Measurements from ENCODE around the gene NPIPA2.
"Not testable (repeated sequence)": the region's sequence is repeated elsewhere in the genome, so short reads cannot be mapped to it uniquely, and the experiment has no call there.

NPIPA2 gene

GRCh38 chr16:14742273-14743128, at the start of gene NPIPA2:
NPIPA2 (plus strand) TSS chr16:14742533; CDS start chr16:14748066, 5,533 bp downstream.
- not testable (repeated sequence) for DNase-seq

- not testable (repeated sequence) for DNase-seq
Measured at GRCh38 chr16:14694129-14694528, 48.2 kb upstream of the NPIPA2 start, which contains the start of gene PLA2G10. PLA2G10 (minus strand) TSS chr16:14694308; CDS start chr16:14694229, 79 bp downstream.

- DNase-seq = not testable (repeated sequence)
Measured at GRCh38 chr16:14701859-14702258, 40.5 kb upstream of the NPIPA2 start.

GRCh38 chr16:14702672-14703071, 39.7 kb upstream of the NPIPA2 start:
- DNase-seq = not testable (repeated sequence)

- DNase-seq = not testable (repeated sequence)
Measured at GRCh38 chr16:14703156-14704011, 38.9 kb upstream of the NPIPA2 start, which contains the start of gene NPIPA3. NPIPA3 (plus strand) TSS chr16:14703411; CDS start chr16:14708944, 5,533 bp downstream.

- DNase-seq = not testable (repeated sequence)
Measured at GRCh38 chr16:14733233-14733632, 9.1 kb upstream of the NPIPA2 start.

GRCh38 chr16:14740832-14741385, 1.4 kb upstream of the NPIPA2 start:
- not testable (repeated sequence) for DNase-seq

- not testable (repeated sequence) for DNase-seq
Measured at GRCh38 chr16:14741794-14742193, 539 bp upstream of the NPIPA2 start.

GRCh38 chr16:14773654-14774053, 31.3 kb downstream of the NPIPA2 start:
- not testable (repeated sequence) for DNase-seq

GRCh38 chr16:14775624-14776023, 33.3 kb downstream of the NPIPA2 start:
- DNase-seq = not testable (repeated sequence)

- not testable (repeated sequence) for DNase-seq
Measured at GRCh38 chr16:14776763-14777162, 34.4 kb downstream of the NPIPA2 start.

GRCh38 chr16:14779368-14779877, 37.1 kb downstream of the NPIPA2 start:
- DNase-seq = not testable (repeated sequence)

- not testable (repeated sequence) for DNase-seq
Measured at GRCh38 chr16:14786180-14786579, 43.8 kb downstream of the NPIPA2 start.

- DNase-seq = not testable (repeated sequence)
Measured at GRCh38 chr16:14789577-14789976, 47.2 kb downstream of the NPIPA2 start.

GRCh38 chr16:14790320-14790956, 48.1 kb downstream of the NPIPA2 start:
- DNase-seq = not testable (repeated sequence)

GRCh38 chr16:14792914-14793313, 50.6 kb downstream of the NPIPA2 start:
- DNase-seq = not testable (repeated sequence)

GRCh38 chr16:14797558-14797957, 55.2 kb downstream of the NPIPA2 start:
- DNase-seq = not testable (repeated sequence)

GRCh38 chr16:14803577-14803976, 61.2 kb downstream of the NPIPA2 start:
- not testable (repeated sequence) for DNase-seq

- DNase-seq = not testable (repeated sequence)
Measured at GRCh38 chr16:14807184-14807678, 64.9 kb downstream of the NPIPA2 start.

GRCh38 chr16:14813890-14814289, 71.6 kb downstream of the NPIPA2 start:
- DNase-seq = not testable (repeated sequence)

Measured in NCI-H510A treated with DMSO at 0.1 percent for 48 hours (cell line).